NCI-H1417 treated with DMSO at 0.1 percent for 48 hours (cell line): Measurements from ENCODE around the gene GSK3B.
A peak's percentile ranks its signal among the peaks of the same experiment; 100 is the strongest.
"Not testable (repeated sequence)": the region's sequence is repeated elsewhere in the genome, so short reads cannot be mapped to it uniquely, and the experiment has no call there.

Experiments
- DNase-seq: peaks from one replicate; lab custom pipeline; 2025; lab: John Stamatoyannopoulos, UW

GSK3B gene

DNA sequence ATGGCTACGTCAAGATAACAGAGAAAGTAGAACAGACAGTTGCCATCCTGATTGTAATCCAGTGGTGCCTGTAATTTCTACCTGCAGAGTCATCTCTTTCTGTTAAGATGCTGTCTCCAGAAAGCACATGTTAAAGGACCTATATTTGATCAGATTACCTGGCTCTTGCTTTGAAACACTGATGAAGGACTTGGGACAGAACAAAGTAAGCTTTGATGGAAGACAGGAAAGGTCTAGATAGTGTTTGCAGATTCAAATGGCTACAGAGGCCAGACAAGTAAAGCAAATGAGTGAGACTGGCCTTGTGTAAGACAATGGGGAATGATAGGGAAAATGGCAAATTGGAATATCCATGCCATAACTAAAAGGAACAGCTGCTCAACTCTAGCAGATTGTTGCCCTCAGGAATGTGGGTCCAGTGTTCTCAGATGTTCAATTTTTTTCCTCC lies 1.8 kb upstream of the GSK3B start:
- DNase-seq, result no peak

DNA sequence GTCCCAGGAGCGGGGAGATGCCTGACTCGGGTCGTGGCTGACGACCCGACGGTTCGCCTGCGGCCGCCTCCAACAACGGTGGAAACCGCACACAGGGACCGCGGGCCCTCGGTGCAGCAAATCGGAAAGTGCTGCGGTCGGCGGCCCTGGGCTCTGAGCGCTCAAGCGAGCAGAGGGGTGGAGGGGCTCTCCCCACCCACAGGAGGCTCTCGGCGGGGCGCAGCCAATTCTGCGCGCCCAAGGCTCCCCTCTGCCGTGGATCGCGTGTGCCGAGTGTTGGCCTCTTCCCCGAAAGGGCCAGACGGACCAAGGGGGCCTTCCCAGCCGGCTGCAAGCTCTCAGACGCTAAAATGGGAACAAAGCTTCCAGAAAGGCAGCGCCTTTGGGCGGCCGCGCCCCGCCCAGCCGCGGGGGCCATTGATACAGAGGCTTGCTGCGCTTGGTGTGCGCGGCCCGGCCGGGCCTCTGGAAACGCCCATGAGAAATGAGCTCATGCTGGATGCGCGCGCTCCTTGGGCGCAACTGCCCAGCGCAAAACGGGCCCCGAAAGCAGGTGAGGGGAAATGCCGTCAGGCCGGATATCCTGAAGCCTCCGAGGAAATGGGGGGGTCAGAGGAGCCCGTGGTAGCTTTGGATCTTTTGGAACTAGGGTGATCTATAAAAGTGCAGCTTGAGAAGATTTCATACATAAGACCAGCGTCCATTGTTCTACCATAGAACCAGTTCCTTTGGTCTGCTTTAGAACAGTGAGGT lies 1.2 kb upstream of the GSK3B start:
- DNase-seq, result no peak

DNA sequence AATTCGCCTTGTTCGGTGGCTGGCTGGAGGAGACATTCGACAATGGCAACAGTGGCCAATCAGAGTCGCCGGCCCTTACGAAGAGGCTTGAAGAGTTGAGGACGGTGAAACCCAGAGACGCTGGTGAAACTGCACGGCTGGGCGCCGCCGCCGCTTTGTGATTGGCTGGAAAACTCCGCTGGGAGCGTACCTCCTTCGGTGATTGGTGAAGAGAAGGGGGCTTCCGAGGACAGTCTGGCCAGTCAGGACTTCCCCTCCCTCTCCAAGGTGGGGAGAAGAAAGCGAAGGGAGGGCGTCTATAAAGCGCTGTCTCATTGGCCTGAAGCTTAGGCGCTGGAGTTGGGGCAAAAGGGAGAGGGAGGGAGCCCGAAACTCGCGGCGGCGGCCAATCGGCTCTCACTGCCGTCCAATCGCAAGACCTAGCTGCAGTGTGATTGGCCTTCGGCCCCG lies 554 bp upstream of the GSK3B start:
- DNase-seq, result peak; percentile 98

DNA sequence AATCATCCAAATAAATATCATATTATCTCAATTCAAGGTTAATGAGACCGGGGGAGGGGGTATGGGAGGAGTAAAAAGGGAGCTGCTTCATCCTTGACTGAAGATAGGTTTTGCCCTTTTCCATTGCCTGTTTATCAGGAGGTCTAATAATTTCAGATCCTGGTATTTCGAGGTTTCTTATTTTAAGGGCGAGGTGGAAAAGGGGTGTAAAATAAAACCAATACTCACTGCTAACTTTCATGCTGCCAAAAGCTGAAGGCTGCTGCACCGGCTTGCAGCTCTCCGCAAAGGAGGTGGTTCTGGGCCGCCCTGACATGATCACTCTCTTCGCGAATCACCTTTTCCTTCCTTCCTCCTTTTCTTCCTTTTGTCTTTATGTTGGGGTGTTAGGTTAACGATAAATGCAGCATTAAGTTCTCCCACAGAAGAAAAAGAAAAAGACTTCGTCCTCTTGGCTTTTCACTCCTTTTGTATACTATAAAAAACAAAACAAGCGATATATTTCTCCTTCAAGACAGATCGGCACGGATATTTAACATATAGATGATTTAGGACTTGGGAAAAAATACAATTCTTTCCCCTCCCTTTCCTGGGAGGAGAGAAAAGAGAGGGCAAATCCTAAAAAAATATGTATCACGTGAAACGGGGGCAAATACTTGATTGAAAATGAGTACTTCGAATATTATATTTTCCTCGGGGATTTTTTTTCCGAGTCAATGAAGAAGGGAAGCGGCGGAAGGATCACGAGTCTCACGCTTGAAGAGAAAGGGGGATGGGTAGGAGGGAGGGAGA lies 932 bp downstream of the GSK3B start:
- no peak for DNase-seq

DNA sequence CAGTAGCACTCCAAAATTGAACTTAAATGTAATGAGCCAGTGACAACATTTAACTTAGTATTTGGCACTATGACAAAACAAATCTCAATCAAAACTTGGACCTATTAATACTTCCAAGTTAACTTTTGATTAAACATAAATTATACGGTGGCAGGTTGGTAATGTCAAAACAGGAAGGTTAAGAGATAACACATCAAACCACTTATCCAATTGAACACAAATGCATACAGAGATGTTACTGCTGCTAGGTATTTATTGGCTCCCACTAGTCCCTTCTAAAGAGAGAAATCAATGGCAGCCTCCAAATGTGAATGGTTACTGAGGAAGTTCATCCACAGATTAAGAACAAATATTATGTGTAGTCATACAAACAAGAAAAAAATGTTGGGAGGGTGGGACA lies 1.8 kb downstream of the GSK3B start:
- DNase-seq, result no peak

DNA sequence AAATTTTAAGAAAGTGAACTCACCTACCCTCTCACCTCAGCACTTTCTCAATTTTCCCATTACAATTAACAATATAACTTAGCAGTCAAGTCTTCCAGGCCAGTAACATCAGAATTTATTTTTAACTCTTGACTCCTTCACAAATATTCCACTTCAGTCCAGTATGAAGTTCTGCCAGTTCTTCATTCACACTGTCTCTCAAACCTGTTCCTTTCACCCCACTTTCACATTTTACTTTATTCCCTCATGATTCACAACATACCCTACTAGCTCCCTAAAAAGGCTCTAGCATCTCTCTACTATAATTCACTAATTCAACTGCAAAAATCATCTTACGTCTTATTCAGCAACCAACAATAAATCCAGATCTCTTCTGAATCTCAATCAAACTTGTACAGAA lies 3.8 kb downstream of the GSK3B start:
- DNase-seq, result no peak

DNA sequence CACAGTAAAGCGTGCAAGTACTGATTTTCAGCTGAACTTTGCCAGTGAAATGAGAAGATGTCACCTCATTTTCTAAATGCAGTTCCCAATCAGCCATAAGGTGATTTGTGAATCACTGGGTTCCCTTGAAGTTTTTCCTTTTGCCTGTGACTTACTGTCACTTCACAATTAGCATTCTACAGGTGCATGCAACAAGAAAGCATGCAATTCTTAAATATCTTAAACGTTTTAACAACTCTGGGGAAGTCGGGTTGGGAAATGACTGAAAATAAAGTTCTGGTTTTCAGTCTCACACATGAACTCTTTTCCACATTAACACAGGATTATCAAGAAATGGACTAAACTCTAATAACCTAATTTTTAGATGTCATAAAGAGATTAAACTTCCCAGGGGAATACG lies 5.2 kb downstream of the GSK3B start:
- no peak for DNase-seq

DNA sequence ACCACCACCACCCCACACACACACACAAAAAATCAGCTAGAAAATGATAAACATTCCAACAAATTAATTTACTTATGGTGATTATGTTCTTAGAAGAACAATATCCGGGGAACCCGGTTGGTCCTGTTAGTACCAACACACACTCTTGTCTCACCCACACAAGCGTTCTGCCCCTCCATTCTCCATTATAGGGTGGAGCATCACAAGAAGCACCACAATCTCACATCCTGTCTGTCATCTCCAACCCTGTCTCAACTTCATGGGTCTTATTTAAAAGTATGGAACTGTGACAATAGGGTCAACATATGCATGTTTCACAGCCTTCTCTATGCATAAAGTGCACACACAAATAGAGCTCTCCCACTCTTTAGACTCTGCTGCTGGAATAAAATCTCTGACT lies 5.6 kb downstream of the GSK3B start:
- no peak for DNase-seq

DNA sequence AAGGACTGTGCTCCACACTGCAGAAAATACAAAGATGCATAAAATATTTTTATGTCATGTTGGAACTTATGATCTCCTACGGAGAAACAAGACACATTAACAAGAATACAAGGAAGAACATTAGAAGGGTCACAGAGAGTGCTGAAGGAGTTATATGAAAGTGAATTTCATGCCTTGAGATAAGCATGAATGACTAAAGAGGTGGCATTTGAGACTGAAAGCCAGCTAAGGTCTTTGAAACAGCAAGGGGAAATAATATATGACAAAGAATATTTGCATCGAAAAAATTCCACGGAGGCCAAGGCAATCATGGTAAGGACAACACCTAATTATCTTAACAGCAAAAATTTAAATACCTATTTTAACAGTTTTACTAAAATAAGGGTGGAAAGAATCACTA lies 12.5 kb downstream of the GSK3B start:
- no peak for DNase-seq

DNA sequence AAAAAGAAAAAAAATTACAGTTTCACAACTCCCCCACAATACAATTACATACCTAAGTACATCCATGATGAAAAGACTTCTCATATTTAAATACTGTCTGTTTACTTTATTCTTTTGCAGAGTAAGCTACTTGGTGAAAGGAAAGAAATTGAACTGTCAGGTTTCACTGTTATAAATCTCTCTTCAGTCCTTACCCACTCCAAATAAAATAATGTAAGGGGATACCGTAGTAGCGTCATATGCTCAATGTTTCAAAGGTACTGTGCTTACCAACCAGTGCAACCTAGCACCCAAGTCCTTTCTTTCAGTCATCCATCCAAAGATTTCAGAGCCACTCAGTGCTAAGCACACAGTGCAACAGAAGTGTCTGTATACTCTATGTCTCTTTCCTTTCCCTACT lies 13.4 kb downstream of the GSK3B start:
- no peak for DNase-seq

DNA sequence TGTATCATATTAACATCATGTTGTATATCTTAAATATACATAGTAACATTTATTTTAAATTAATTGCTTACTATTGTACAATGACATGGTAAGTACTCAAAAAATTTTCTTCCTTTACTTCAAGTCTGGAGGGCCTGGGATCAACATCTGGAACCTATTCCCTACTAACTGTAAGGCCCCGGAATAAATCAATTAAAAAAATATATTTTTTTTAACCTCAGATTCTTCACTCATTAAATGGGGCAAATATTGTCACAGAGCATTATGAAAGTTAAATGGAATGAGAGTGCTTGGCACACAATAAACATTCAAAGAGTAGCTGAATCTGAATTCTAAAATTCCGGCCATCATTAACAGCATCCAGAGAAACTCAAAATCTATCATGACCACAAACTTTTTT lies 16.5 kb downstream of the GSK3B start:
- DNase-seq, result no peak

DNA sequence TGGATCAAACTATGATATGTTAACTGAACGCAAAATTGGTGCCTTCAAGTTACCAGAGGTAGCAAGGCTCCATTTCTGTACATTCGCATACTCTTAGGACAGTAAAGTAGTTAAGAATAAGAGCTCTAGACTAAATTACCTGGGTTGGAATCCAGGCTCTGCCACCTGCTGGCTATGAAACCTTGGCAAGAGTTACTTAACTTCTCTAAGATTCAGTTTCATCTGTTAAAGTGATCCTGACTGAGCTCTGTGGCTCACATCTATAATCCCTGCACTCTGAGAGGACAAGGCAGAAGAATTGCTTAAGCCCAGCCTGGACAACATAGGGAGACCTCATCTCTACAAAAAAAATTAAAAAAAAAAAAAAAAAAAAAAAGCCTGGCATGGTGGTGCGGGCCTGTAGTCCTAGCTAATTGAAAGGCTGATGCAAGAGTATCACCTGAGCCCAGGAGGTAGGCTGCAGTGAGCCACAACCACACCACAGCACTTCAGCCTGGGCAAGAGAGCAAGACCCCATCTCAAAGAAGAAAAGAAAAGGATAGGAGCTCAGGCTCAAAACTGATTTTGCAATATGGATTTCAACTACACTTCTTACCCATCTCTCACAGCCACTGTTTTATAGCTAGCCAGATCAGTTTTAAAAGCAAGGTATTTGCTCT lies 21.3 kb downstream of the GSK3B start:
- no peak for DNase-seq

DNA sequence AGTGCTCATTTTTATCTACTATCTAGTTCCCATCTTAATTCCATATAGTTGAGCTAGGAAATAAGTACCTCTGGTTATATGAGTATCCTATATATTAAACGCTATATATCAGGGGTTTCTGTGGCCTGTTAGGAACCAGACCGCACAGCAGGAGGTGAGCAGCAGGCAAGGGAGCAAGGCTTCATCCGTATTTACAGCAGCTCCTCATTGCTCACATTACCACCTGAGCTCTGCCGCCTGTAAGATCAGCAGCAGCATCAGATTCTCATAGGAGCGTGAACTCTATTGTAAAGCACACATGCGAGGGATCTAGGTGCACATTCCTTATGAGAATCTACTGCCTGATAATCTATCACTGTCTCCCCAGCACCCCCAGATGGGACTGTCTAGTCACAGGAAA lies 23.0 kb downstream of the GSK3B start:
- DNase-seq, result no peak

DNA sequence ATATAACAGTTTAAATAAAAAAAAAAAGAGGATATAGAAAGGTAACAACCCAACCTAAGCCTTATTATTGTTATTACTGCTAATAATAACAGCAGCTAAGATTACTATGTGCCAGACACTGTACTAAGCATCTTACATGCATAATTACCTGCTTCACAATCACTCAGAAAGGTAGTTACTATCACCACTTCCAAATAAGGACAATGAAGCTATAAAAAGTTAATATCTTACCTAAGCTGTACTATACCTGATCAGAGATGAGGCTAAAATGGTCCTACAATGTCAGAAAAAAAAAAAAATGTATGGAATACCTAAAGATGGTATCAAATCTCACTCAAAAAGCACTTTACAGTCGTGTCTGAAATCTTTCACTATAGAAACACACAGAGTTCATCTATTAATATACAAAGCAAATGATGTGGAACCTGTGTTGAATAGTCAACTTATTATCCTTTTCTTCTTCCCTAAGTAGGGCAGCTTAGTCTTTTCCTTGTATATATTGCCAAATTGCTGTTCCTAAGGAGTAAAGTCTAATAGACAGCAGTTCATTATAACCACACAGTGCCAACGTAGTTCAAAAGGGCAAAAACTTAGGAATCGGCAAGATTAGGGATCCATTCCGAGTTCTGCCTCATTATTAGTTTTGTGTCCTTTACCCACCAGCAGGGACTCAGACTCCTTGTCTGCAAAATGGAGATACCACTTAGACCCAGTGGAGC lies 23.8 kb downstream of the GSK3B start:
- DNase-seq, result no peak

DNA sequence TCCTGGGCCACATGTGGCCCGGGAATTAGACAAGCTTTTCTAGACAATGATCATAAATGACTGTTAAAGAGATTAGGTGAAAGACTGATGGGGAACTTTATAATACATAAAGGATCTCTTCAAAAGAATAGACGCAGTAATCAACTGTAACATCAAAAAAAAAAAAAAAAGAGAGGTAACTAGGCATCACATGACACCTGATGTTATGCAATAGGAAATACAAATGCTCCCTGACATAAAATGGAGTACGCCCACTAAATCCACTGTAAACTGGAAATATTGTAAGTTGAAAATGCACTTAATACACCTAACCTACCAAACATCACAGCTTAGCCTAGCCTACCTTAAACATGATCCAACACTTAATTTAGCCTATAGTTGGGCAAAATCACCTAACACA lies 27.2 kb downstream of the GSK3B start:
- DNase-seq, result no peak

DNA sequence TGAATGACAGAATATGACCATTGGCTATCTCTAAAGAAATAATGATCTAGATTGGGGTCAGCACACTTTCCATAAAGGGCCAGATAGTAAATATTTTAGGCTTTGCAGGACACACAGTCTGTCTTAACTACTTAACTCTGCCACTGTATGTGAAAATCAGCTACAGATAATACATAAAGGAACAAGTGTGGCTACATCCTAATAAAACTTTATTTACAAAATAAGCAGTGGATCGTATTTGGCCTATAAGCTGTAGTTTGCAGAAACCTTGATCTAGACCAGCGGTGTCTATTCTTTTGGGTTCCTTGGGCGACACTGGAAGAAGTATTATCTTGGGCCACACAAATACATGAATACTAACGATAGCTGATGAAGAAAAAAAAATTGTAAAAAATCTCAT lies 27.6 kb downstream of the GSK3B start:
- DNase-seq, result no peak

DNA sequence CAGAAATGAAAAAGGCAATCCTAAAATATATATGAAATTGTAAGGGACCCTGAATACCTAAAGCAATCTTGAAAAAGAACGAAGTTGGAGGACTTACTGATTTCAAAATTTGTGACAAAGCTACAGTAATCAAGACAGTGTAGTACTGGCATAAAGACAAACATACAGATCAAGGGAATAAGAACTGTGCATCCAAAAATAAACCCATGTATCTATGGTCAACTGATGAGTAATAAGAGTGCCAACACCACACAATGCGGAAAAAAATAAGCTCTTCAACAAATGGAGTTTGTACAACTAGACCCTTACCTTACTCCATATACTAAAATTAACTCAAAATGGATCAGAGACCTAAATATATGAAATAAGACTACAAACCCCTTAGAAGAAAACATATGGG lies 29.6 kb downstream of the GSK3B start:
- no peak for DNase-seq

DNA sequence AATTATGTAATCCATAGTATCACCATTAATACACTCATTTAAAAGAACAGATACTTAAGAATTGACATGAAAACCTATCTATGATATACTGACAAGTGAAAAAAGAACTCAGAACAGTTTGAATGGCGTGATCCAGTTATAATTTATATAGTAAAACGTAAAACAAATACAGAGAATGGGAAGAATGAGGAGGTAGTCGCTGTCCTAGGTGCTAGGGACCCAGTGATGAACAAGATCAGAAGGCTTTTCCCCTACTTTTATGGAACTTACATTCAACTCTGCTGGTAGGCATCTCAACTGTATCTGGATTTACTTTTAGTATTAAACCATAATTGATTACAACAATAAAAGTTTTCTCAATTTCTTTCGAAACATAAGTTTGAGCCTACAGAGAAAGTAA lies 31.8 kb downstream of the GSK3B start:
- DNase-seq, result no peak

DNA sequence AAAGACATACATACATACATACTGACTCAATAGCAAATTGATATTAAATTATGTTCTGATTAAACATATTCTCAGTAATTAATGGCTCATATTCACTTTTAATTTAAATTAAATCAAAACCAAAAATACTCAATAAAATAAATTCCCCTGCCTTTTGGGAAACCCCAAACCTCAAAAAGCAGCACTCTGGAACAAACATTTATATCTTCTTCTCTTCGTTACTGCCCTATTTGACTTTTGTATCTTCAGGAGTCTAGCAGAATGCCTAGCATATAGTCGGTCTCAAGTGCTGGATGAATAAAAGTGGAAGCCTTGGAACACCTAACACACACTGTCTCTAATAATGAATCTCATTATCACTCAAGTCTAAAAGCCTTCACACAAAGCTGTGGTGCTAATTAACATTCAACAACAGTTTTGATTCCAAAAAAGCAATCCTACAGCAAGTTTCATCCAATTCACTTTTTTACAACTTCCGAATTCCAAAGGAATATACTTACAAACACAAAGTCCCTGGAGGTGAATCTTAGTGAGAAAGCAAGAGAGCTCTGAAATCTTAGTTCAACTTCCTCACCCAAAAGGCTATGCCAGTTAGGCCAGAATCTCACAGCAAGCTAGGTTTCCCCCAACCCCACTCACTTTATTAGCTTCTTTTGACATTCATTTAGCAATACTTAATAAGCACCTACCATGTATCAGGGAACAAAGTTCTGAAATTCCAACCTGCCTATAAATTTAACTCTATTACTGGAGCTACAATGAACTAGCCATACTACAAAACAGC lies 35.0 kb downstream of the GSK3B start:
- DNase-seq, result no peak

DNA sequence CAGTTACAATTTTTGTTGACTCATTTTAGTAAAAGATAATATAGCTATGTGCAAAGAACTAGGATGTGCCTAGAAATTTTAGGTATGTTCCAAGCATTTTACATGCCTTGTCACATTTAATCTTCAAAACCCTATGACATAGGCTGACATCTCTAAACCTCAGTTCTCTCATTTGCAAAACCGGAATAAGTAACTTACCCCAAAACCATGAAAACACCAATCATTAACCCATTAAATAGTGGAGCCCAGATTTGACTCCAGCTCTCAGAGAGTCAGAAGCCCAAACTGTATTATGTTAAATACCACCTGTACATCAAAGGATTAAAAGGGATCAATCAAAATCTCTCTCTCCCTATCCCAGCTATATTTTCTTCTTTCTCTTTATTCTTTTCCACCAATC lies 36.6 kb downstream of the GSK3B start:
- no peak for DNase-seq

DNA sequence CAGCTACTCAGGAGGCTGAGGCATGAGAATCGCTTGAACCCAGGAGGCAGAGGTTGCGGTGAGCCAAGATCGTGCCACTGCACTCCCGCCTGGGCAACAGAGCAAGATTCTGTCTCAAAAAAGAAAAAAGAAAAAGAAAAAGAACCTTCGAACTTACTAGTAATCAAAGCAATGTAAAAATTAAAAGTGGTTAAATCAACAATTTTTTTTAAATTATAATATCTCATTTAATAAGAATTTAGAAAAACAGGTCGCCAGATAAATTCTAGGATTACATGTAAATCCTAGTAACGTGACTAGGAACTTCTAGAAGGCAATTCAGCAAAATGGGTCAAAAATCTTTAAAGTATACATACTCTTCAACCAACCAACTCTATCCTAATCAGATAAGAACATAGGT lies 37.2 kb downstream of the GSK3B start:
- DNase-seq, result no peak

DNA sequence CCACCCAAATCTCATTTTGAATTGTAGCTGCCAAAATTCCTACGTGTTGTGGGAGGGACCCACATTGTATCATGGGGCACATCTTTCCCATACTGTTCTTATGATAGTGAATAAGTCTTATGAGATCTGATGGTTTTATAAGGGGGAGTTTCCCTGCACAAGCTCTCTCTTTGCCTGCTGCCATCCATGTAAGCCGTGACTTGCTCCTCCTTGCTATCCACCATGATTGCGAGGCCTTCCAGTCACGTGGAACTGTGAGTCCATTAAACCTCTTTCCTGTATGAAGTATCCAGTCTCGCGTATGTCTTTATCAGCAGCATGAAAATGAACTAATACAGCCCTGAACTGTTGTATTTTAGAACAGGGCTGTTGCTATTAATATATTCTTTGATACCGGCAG lies 40.6 kb downstream of the GSK3B start:
- DNase-seq, result not testable (repeated sequence)
